HEK293 (cell line): ENCODE data around the gene SWAP70.

Source experiments
- CTCF ChIA-PET: fragments of 350-600 bp; formaldehyde crosslinking; extraction: SDS; loops from one replicate; lab custom pipeline; 2021; ENCODE audit warnings: antibody characterized with exemption; lab: Yijun Ruan, JAX
- POLR2A ChIA-PET: fragments of 300-600 bp; formaldehyde crosslinking; extraction: SDS; loops from one replicate; lab custom pipeline; 2020; ENCODE audit warnings: antibody characterized with exemption, inconsistent platforms; lab: Yijun Ruan, JAX
- H3K27ac ChIP-seq: fragments of 200-500 bp; sonication (Bioruptor generic); 2 replicates; pipeline ENCODE4 v1.5.1; 2014; ENCODE audit warnings: low read depth, low read length, control low read depth, inconsistent platforms; ENCODE audit errors: extremely low read depth
- H3K36me3 ChIP-seq, 2 experiments: fragments of 200-500 bp in 1 of 2; sonication (Bioruptor generic) in 1 of 2; 1 replicate in 1 of 2; 2 replicates in 1 of 2; pipeline ENCODE4 v1.5.1; 2014 to 2017; ENCODE audit warnings: inconsistent platforms in 2 of 2, low read length in 2 of 2; ENCODE audit not compliant: control insufficient read depth in 2 of 2, insufficient read depth in 1 of 2
- H3K4me1 ChIP-seq: fragments of 200-500 bp; sonication (Bioruptor generic); 2 replicates; pipeline ENCODE4 v1.5.1; 2014; ENCODE audit warnings: mild to moderate bottlenecking, low read length, inconsistent platforms; ENCODE audit not compliant: control insufficient read depth, insufficient read depth
- H3K4me3 ChIP-seq: 2 replicates; pipeline ENCODE4 v1.5.1; 2011; ENCODE audit warnings: low read depth, mild to moderate bottlenecking, control low read depth, low read length, moderate library complexity
- H3K9me3 ChIP-seq: fragments of 200-500 bp; sonication (Bioruptor generic); 2 replicates; pipeline ENCODE4 v1.5.1; 2014; ENCODE audit warnings: low read depth, low read length, inconsistent platforms; ENCODE audit not compliant: control insufficient read depth, insufficient read depth
- BCL11B ChIP-seq: fragments of 450-650 bp; formaldehyde crosslinking; IDR thresholded peaks from 2 replicates; pipeline ENCODE4 v1.5.1; 2016; ENCODE audit warnings: low read depth, missing biosample characterization, missing genetic modification characterization
- FEZF1 ChIP-seq: fragments of 450-650 bp; formaldehyde crosslinking; IDR thresholded peaks from 2 replicates; pipeline ENCODE4 v1.5.1; 2016; ENCODE audit warnings: missing biosample characterization, missing genetic modification characterization
- KLF9 ChIP-seq: fragments of 450-650 bp; formaldehyde crosslinking; IDR thresholded peaks from 2 replicates; pipeline ENCODE4 v1.5.1; 2016; ENCODE audit warnings: missing biosample characterization, missing genetic modification characterization, low read depth
- PRDM1 ChIP-seq: fragments of 450-650 bp; formaldehyde crosslinking; IDR thresholded peaks from 2 replicates; pipeline ENCODE4; 2016; ENCODE audit warnings: missing biosample characterization, missing genetic modification characterization
- REST ChIP-seq: fragments of 450-650 bp; formaldehyde crosslinking; IDR thresholded peaks from 2 replicates; pipeline ENCODE4 v1.5.1; 2016; ENCODE audit warnings: missing biosample characterization, missing genetic modification characterization
- SCRT2 ChIP-seq: fragments of 450-650 bp; formaldehyde crosslinking; IDR thresholded peaks from 2 replicates; pipeline ENCODE4 v1.5.1; 2016; ENCODE audit warnings: missing biosample characterization, missing genetic modification characterization
- SETDB1 ChIP-seq: IDR thresholded peaks from one replicate; pipeline ENCODE4 v1.6.1; 2017; ENCODE audit warnings: mild to moderate bottlenecking, low read length, moderate library complexity, mixed read lengths; ENCODE audit not compliant: insufficient read length
- TSHZ1 ChIP-seq: fragments of 450-650 bp; formaldehyde crosslinking; IDR thresholded peaks from 2 replicates; pipeline ENCODE4 v1.5.1; 2016; ENCODE audit warnings: missing biosample characterization, missing genetic modification characterization, borderline replicate concordance
- ZBTB17 ChIP-seq: fragments of 450-650 bp; formaldehyde crosslinking; IDR thresholded peaks from 2 replicates; pipeline ENCODE4 v1.5.1; 2016; ENCODE audit warnings: missing biosample characterization, missing genetic modification characterization
- ZNF132 ChIP-seq: fragments of 450-650 bp; formaldehyde crosslinking; IDR thresholded peaks from 2 replicates; pipeline ENCODE4 v1.5.1; 2017; ENCODE audit warnings: missing biosample characterization, missing genetic modification characterization, borderline replicate concordance
- ZNF302 ChIP-seq: fragments of 450-650 bp; formaldehyde crosslinking; IDR thresholded peaks from 2 replicates; pipeline ENCODE4 v1.5.1; 2016; ENCODE audit warnings: missing biosample characterization, missing genetic modification characterization, low read depth
- ZNF324 ChIP-seq: fragments of 450-650 bp; formaldehyde crosslinking; IDR thresholded peaks from 2 replicates; pipeline ENCODE4 v1.5.1; 2016; ENCODE audit warnings: missing biosample characterization, missing genetic modification characterization
- ZNF404 ChIP-seq: fragments of 450-650 bp; formaldehyde crosslinking; IDR thresholded peaks from 2 replicates; pipeline ENCODE4 v1.5.1; 2017; ENCODE audit warnings: missing biosample characterization, missing genetic modification characterization
- ZNF416 ChIP-seq: fragments of 450-650 bp; formaldehyde crosslinking; IDR thresholded peaks from 2 replicates; pipeline ENCODE4 v1.5.1; 2016; ENCODE audit warnings: missing biosample characterization, missing genetic modification characterization
- ZNF510 ChIP-seq: fragments of 450-650 bp; formaldehyde crosslinking; IDR thresholded peaks from 2 replicates; pipeline ENCODE4 v1.5.1; 2018; ENCODE audit warnings: mild to moderate bottlenecking, missing genetic modification characterization, missing biosample characterization; ENCODE audit not compliant: insufficient replicate concordance
- ZNF514 ChIP-seq: fragments of 450-650 bp; formaldehyde crosslinking; IDR thresholded peaks from 2 replicates; pipeline ENCODE4 v1.5.1; 2016; ENCODE audit warnings: missing biosample characterization, missing genetic modification characterization
- ZNF560 ChIP-seq: fragments of 450-650 bp; formaldehyde crosslinking; IDR thresholded peaks from 2 replicates; pipeline ENCODE4 v1.5.1; 2017; ENCODE audit warnings: missing biosample characterization, missing genetic modification characterization, borderline replicate concordance
- ZNF571 ChIP-seq: fragments of 450-650 bp; formaldehyde crosslinking; IDR thresholded peaks from 2 replicates; pipeline ENCODE4 v1.5.0; 2017; ENCODE audit warnings: missing biosample characterization, missing genetic modification characterization
- ZNF624 ChIP-seq: fragments of 450-650 bp; formaldehyde crosslinking; IDR thresholded peaks from 2 replicates; pipeline ENCODE4 v1.5.1; 2017; ENCODE audit warnings: missing biosample characterization, missing genetic modification characterization
- ZNF660 ChIP-seq: fragments of 450-650 bp; IDR thresholded peaks from 2 replicates; pipeline ENCODE4 v1.5.1; 2018; ENCODE audit warnings: missing biosample characterization, mild to moderate bottlenecking, missing genetic modification characterization
- ZNF792 ChIP-seq: fragments of 450-650 bp; formaldehyde crosslinking; IDR thresholded peaks from 2 replicates; pipeline ENCODE4 v1.5.1; 2016; ENCODE audit warnings: missing biosample characterization, missing genetic modification characterization
- ZSCAN23 ChIP-seq: fragments of 450-650 bp; formaldehyde crosslinking; IDR thresholded peaks from 2 replicates; pipeline ENCODE4 v1.5.1; 2016; ENCODE audit warnings: missing biosample characterization, missing genetic modification characterization
- ZSCAN30 ChIP-seq: fragments of 450-650 bp; IDR thresholded peaks from 2 replicates; pipeline ENCODE4 v1.5.1; 2018; ENCODE audit warnings: missing biosample characterization, mild to moderate bottlenecking, missing genetic modification characterization, moderate library complexity
- TF ChIP-seq, protein P1 (sequence below): fragments of 450-650 bp; formaldehyde crosslinking; IDR thresholded peaks from 2 replicates; pipeline ENCODE4 v1.5.1; 2017; ENCODE audit warnings: missing biosample characterization, missing genetic modification characterization

Gene SWAP70

DNA sequence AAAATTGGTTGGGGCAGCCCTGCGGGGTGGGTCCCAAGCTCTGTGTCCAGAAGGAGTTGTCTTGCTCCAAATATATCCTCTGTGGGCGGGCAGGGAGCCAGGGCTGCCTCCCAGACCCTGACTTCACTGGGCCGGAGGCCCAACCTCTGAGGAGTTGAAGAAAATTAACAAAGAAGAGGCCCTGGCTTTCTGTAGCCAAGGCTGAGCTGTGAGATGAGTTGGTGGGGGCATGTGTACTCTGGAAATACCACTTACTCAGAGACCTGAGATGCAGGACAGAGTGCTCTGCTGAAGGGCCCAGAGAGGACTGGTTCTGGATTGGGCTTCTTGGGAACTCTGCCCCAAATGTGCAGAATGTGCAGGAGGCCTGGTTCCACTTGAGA, 96.3 kb downstream of the SWAP70 start:
- peak overlapping the region; percentile 16; the same call in 1 of the 2 replicates for H3K27ac ChIP-seq
- H3K4me1 ChIP-seq: no peaks in the 10 kb centered on the region
- CTCF ChIA-PET: interaction anchor here (0.9 to 1.5 kb wide), 9 partner anchors 28 to 976 kb away, joined by 3 to 5 read pairs (median 3); partner anchors contain the start of gene ADM
- H3K4me3 ChIP-seq: no peak overlapping the region
- POLR2A ChIA-PET: interaction anchor here (0.6 to 3.7 kb wide), 4 partner anchors 15 to 545 kb away, joined by 3 to 41 read pairs (median 6); partner anchors contain the start of gene ADM
- no peaks in the 10 kb centered on the region for H3K9me3 ChIP-seq
- no peak for TF ChIP-seq TSHZ1 (tag by site-specific recombination)
- no peak for TF ChIP-seq ZNF571 (tag by site-specific recombination)
- TF ChIP-seq ZNF560: no peak
- TF ChIP-seq ZNF660 (tag by site-specific recombination): 0 out of 2 replicates have a peak, but pooled peaks have one; percentile 16
- TF ChIP-seq, all 188 proteins: peak for 1
- no peaks in the 10 kb centered on the region for H3K36me3 ChIP-seq

DNA sequence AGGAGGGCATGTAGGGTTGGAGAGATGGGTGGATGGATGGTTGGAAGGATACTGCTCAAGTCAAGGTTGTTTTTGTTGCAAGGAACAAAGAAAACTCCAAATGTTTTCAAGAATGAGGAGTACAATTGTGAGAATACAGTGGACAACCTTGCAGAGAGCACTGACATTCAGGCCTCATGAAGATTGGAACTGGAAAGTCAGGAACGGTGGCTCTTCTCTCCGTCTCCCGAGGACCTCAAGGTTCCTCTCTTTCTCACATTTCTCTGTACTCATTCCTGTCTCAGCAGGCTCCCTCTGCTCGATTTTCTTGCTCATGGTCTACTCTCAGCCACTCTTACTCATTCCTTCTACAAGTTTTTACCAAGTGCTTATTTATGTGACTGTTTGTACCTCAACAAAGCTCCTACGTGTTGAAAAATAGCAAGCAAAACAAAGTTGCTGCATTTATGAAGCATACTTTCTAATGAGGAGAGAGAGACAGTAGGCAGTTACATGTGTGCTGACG, 97.6 kb downstream of the SWAP70 start:
- CTCF ChIA-PET: interaction anchor here (0.6 to 1.3 kb wide), 3 partner anchors 30 to 557 kb away, joined by 3 read pairs; no protein-coding TSS in a partner anchor
- Histone ChIP-seq H3K4me3 (no peak overlapping the region), H3K27ac (no peak overlapping the region), H3K36me3 (no peaks in the 10 kb centered on the region), H3K4me1 (no peaks in the 10 kb centered on the region), H3K9me3 (no peaks in the 10 kb centered on the region)
- TF ChIP-seq PRDM1 (no peak), ZNF132 (tag by site-specific recombination) (no peak), SETDB1 (no peak), ZNF302 (no peak), ZNF624 (tag by site-specific recombination) (no peak), ZBTB17 (tag by site-specific recombination) (no peak), ZNF416 (tag by site-specific recombination) (no peak), BCL11B (tag by site-specific recombination) (no peak), ZNF404 (tag by site-specific recombination) (no peak), ZNF510 (no peak), ZNF324 (tag by site-specific recombination) (no peak)
- TF ChIP-seq, protein P1, sequence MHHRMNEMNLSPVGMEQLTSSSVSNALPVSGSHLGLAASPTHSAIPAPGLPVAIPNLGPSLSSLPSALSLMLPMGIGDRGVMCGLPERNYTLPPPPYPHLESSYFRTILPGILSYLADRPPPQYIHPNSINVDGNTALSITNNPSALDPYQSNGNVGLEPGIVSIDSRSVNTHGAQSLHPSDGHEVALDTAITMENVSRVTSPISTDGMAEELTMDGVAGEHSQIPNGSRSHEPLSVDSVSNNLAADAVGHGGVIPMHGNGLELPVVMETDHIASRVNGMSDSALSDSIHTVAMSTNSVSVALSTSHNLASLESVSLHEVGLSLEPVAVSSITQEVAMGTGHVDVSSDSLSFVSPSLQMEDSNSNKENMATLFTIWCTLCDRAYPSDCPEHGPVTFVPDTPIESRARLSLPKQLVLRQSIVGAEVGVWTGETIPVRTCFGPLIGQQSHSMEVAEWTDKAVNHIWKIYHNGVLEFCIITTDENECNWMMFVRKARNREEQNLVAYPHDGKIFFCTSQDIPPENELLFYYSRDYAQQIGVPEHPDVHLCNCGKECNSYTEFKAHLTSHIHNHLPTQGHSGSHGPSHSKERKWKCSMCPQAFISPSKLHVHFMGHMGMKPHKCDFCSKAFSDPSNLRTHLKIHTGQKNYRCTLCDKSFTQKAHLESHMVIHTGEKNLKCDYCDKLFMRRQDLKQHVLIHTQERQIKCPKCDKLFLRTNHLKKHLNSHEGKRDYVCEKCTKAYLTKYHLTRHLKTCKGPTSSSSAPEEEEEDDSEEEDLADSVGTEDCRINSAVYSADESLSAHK (tag by site-specific recombination): no peak
- POLR2A ChIA-PET: no interaction called here

DNA sequence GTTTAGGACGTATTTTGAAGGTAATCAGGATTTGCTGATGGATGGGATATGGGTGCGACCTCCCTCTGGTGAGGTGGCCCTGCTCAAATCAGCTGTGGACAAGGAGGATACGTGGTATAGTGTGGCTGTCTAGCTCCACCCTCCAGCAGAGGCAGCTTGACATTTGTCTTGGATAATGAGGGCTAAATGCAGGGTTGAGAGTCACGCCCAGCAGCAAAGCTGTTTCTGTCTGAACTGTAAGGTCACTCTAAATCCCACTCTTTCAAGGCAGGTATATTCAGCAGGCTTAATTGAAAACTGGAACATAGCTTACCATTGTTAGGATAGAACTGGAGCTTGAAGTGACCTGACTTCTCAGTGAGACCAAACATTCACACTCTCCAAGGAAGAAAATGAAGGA, 98.7 kb downstream of the SWAP70 start:
- POLR2A ChIA-PET: no interaction called here
- TF ChIP-seq ZNF792: no peak
- TF ChIP-seq REST (tag by site-specific recombination): no peak
- no peak for TF ChIP-seq ZNF514 (tag by site-specific recombination)
- TF ChIP-seq ZSCAN30 (tag by site-specific recombination): no peak
- TF ChIP-seq FEZF1 (tag by site-specific recombination): no peak
- no peak for TF ChIP-seq SCRT2
- TF ChIP-seq KLF9 (tag by site-specific recombination): no peak
- no peak for TF ChIP-seq ZSCAN23 (tag by site-specific recombination)
- TF ChIP-seq ZNF660 (tag by site-specific recombination): no peak

More for the DNA sequence above, 98.7 kb downstream of the SWAP70 start:
- CTCF ChIA-PET: interaction anchor here (0.5 to 1.0 kb wide), 3 partner anchors 148 to 706 kb away, joined by 3 to 5 read pairs (median 3); no protein-coding TSS in a partner anchor
- no peak overlapping the region for H3K27ac ChIP-seq
- no peaks in the 10 kb centered on the region for H3K36me3 ChIP-seq
- H3K9me3 ChIP-seq: no peaks in the 10 kb centered on the region
- no peaks in the 10 kb centered on the region for H3K4me1 ChIP-seq
- H3K4me3 ChIP-seq: no peak overlapping the region
